GM20000 (cell line): ENCODE results near the gene APH1B.
A peak's percentile ranks its signal among the peaks of the same experiment; 100 is the strongest.

Source experiments
- DNase-seq: peaks from one replicate; pipeline ENCODE4 v3.0.0; 2012; ENCODE audit warnings: low spot score
- CTCF ChIP-seq: IDR thresholded peaks from 2 replicates; pipeline ENCODE4 v1.5.1; 2012; ENCODE audit warnings: mild to moderate bottlenecking, control low read depth; ENCODE audit errors: extremely low read depth, missing control alignments

The APH1B gene

DNA sequence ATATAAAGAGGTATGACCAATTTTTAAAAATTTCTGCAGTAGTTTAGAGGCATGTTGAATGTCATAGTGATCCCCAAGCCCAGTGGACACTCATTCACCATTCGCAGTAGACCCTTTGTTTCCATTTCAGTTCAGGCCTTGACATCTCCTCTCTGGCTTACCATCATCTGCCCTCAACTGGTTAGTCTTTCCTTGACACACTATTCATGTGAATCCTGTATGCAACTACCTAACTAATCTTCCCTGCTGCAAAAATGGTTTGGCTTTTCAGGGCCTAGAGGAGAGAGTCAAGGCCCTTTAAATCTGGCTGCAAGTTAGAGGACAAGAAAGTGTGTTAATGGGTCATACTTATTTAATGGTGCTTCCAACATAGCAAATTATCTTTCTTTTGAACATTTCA, 10.9 kb downstream of the APH1B start:
- no peak for TF ChIP-seq CTCF
- no peak for DNase-seq

DNA sequence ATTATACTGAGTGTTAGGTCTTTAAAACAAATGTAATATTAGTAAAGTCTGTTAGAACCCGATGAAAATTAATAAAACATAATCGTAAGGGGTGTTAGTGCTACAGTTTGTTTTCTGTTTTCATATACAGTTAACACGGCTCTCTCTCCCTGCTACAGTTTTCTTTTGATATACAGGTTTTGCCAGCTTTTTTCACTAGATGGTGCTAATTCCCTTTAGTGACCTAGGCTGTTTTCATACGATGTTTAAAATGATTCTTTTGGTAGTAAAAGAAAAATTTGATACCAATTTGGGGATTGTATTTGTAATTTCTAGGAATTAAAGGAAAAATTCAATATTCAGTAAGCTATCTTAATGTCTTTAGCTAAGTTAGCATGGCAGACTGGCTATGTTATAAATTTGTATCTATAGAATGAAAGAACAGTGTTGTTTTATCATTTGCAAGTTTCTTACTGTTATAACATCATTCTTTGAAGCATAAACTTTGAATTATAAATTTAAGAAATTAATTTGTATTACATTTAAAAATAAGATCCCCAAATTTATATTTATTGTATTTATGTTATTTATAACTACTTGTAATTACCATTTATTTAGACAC, 11.5 kb downstream of the APH1B start:
- DNase-seq: peak; percentile 65
- TF ChIP-seq CTCF: peak; percentile 15

- TF ChIP-seq CTCF: no peak
- DNase-seq: no peak
Observed at GRCh38 chr15:63291507-63291906, 14.1 kb downstream of the APH1B start.

- no peak for TF ChIP-seq CTCF
- no peak for DNase-seq
Observed at GRCh38 chr15:63292241-63292640, 14.8 kb downstream of the APH1B start.

DNA sequence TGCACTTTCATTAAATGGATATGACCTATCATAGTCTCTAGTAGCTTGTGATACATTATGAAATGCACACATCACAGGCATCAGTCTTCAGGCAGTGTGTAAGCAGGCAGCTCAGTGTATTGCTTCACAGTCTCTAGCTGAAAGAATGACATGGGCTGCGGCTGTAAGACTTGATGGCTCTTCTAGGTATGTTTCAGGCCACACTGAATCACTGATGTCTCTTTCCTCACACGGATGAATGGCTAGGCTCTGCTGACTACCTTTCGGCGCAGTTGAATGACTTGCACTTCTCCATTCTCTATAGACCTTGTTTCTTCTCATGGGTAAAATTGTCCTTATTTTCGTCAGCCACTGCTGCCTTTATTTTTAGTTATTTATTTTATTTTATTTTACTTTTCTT, 15.4 kb downstream of the APH1B start:
- peak; percentile 18 for DNase-seq
- TF ChIP-seq CTCF: no peak

DNA sequence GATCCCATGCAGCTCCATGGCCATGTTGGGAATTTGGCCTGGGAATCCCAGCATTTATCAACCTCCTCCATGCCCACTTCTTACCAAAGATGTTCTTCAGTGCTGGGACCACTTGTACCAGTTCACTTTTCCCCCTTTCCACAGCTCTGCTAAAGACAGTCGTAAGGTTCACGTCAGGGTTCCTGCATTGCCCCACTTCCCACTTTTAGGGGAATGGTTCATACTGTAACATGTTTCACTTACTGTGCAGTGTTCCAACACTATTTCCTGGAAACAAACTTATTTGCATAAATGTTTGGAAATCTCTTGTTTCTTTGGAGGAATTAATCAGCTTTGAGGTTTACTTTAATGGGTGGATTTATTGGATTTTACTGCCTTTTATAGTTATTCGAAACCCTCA, 17.0 kb downstream of the APH1B start:
- no peak for DNase-seq
- no peak for TF ChIP-seq CTCF

GRCh38 chr15:63295341-63295740, 17.9 kb downstream of the APH1B start:
- DNase-seq: no peak
- no peak for TF ChIP-seq CTCF
